Stimulated activated naive B cell treated with anti-CD40 and anti-IgM and Interleukin-4, amounts not matched to agents 10 μg/mL and 1 μg/mL and 100 μg/mL, for 72 hours (primary cell): ENCODE measurements around the gene CCDC47.
A peak's percentile ranks its signal among the peaks of the same experiment; 100 is the strongest.

ENCODE experiments used
- ATAC-seq, 2 donors: fragments of 150-1000 bp; cut with Tn5 transposase; replicated peaks; 2 replicates each; pipeline ENCODE4 v1.10.0; 2021; ENCODE audit warnings: moderate library complexity in 1 of 2
- DNase-seq: peaks from one replicate; pipeline ENCODE4 v3.0.0; 2021
- H3K27ac Mint-ChIP-seq: one replicate; pipeline ENCODE4 v1.8.0; 2022; ENCODE audit warnings: mild to moderate bottlenecking, mixed read lengths
- H3K27me3 Mint-ChIP-seq, 2 donors: one replicate each; pipeline ENCODE4 v1.8.0; 2022; ENCODE audit warnings: mixed read lengths in 2 of 2
- H3K36me3 Mint-ChIP-seq, 2 donors: one replicate each; pipeline ENCODE4 v1.8.0; 2022; ENCODE audit warnings: mixed read lengths in 2 of 2, mild to moderate bottlenecking in 1 of 2
- H3K4me1 Mint-ChIP-seq, 2 donors: one replicate each; pipeline ENCODE4 v1.8.0; 2022; ENCODE audit warnings: mixed read lengths in 2 of 2, mild to moderate bottlenecking in 1 of 2
- H3K4me3 Mint-ChIP-seq, 2 donors: one replicate each; pipeline ENCODE4 v1.8.0; 2022; ENCODE audit warnings: mild to moderate bottlenecking in 2 of 2, mixed read lengths in 2 of 2, moderate library complexity in 1 of 2
- H3K9me3 Mint-ChIP-seq, 2 donors: one replicate each; pipeline ENCODE4 v1.8.0; 2022; ENCODE audit warnings: mixed read lengths in 2 of 2, mild to moderate bottlenecking in 1 of 2

Gene CCDC47

DNA sequence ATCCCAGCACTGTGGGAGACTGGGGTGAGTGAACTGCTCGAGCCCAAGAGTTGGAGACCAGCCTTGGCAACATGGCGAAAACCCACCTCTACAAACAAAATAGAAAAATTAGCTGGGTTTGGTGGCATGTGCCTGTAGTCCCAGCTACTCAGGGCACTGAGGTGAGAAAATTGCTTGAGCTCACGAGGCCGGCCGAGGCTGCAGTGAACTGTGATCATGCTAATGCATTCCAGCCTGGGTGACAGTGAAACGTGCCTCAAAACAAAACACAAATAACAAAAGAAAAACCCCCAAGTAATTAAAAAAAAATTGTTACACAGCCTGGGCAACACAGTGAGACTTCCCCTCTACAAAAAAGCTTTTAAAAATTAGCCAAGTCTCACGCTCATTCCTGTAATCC lies 5.0 kb downstream of the CCDC47 start:
- peak overlapping the region; percentile 31 for H3K27ac Mint-ChIP-seq
- no peak for ATAC-seq

GRCh38 chr17:63766754-63767153 lies 6.6 kb downstream of the CCDC47 start:
- DNase-seq: no peak
- Mint-ChIP-seq H3K27me3 (no peaks in the 10 kb centered on the region), H3K4me3 (no peak overlapping the region), H3K36me3 (peaks cover 10 to 35% of the 10 kb centered on the region in 2 donors), H3K27ac (no peak overlapping the region), H3K9me3 (no peaks in the 10 kb centered on the region), H3K4me1 (peaks cover 16 to 42% of the 10 kb centered on the region in 2 donors)
- no peak for ATAC-seq

More for the DNA sequence above, 5.0 kb downstream of the CCDC47 start:
- no peak overlapping the region for H3K4me3 Mint-ChIP-seq
- H3K9me3 Mint-ChIP-seq: no peaks in the 10 kb centered on the region
- H3K36me3 Mint-ChIP-seq: peaks cover 14 to 34% of the 10 kb centered on the region in 2 donors
- DNase-seq: no peak
- no peaks in the 10 kb centered on the region for H3K27me3 Mint-ChIP-seq
- peaks cover 14 to 46% of the 10 kb centered on the region in 2 donors for H3K4me1 Mint-ChIP-seq

DNA sequence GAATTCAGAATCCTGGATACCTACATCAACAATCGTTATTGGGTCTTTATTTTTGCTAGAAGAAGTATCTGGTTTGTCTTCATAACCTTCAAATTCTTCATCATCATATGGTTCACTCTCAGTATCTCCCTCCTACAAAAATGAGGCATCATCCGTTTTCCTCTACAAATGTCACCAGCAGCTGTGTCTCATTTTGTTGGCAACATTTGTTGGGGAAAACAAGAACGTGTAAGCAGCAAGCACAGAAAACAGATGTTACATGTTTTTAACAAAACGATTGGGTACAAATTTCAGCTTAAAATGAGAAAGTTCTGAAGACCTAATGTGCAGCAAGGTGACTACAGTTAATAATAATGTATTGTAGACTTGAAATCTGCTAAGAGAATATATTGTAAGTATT lies 8.7 kb downstream of the CCDC47 start:
- Mint-ChIP-seq H3K4me1 (peaks cover 14 to 42% of the 10 kb centered on the region in 2 donors), H3K27me3 (no peaks in the 10 kb centered on the region), H3K27ac (no peak overlapping the region), H3K36me3 (peaks cover 14 to 46% of the 10 kb centered on the region in 2 donors), H3K9me3 (no peaks in the 10 kb centered on the region), H3K4me3 (no peak overlapping the region)
- DNase-seq: no peak
- ATAC-seq: no peak

DNA sequence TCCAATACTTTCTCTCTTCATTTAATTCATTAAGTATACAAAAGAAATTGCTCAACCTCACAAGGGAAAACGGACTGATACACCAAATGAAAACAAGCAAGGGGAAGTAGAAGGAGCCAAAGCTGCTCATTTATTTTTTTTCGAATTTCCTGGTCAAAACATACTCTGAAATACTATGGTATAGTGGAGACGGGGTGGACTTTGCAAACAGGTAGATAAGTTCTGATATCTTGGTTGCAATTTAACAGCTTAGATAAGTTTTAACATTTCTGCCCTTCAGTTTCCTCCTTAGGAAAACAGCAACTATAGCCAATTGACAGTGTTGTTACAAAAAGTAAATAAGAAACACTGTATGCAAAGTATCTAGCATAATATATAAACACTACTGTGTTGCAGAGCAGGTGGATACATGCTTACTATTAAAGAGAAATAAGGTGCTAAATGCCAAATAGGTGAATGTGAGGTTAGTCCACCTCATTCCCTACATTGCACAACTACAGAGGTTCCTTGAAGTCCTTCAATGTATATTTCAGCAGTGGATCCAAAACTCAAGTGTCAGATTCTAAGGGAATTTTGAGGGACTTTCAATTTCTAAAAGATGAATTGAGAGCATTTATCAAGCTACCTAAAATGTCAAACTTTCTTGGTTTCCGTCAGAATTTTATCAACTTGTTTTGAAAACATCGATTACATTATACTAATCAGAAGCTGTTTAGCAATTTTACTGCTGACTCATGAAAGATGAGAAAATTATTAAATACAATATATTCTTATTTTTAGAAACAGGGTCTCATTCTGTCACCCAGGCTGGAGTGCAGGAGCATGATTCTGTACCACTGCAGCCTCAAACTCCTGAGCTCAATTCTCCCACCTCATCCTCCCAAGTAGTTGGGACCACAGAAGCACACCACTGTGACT lies 11.0 kb downstream of the CCDC47 start:
- H3K4me1 Mint-ChIP-seq: peaks cover 10 to 31% of the 10 kb centered on the region in 2 donors
- no peak for ATAC-seq
- H3K36me3 Mint-ChIP-seq: peaks cover 21 to 46% of the 10 kb centered on the region in 2 donors
- H3K9me3 Mint-ChIP-seq: no peaks in the 10 kb centered on the region
- DNase-seq: no peak
- H3K27me3 Mint-ChIP-seq: no peaks in the 10 kb centered on the region
- H3K4me3 Mint-ChIP-seq: no peak overlapping the region
- peak overlapping the region; percentile 7 for H3K27ac Mint-ChIP-seq

DNA sequence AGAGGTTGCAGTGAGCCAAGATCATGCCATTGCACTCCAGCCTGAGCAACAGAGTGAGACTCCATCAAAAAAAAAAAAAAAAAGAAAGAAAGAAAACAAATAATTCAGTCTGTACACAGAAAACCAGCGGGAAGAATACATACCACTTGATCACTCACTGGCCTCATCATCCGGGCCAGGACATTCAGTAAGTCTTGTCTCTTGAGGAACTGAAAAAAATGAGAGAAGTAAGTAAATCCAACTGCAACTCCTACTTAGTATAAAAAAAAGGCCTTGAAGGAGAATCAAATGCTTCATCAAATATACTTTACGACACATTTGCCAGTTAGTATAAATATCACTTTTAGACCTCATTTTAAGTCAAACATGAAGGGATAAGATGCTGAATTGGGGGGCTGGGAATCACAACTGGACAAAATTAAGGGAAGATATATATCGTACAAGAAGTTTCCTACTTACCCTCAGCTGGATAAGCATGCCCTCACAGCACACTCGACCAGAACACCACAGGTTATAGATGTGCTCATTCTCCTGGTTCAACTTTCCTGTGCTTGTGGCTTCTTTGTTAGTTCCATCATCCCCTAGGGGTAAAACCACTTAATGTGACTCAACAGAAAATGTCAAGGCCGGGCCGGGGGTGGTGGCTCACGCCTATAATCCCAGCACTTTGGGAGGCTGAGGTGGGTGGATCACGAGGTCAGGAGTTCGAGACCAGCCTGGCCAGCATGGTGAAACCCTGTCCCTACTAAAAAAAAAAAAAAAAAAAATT lies 12.4 kb downstream of the CCDC47 start:
- DNase-seq (no peak), ATAC-seq (peak; percentile 93)
- H3K27ac Mint-ChIP-seq: peak overlapping the region; percentile 80
- no peaks in the 10 kb centered on the region for H3K9me3 Mint-ChIP-seq
- H3K4me1 Mint-ChIP-seq: peaks cover 9 to 29% of the 10 kb centered on the region in 2 donors
- H3K27me3 Mint-ChIP-seq: no peaks in the 10 kb centered on the region
- peak overlapping the region in 1 of 2 donors; percentile 15 for H3K4me3 Mint-ChIP-seq
- peaks cover 29 to 55% of the 10 kb centered on the region in 2 donors for H3K36me3 Mint-ChIP-seq

GRCh38 chr17:63758428-63758827 lies 15.0 kb downstream of the CCDC47 start:
- Mint-ChIP-seq H3K36me3 (peaks cover 34 to 53% of the 10 kb centered on the region in 2 donors), H3K9me3 (no peaks in the 10 kb centered on the region), H3K4me3 (no peak overlapping the region), H3K27me3 (no peaks in the 10 kb centered on the region), H3K27ac (no peak overlapping the region), H3K4me1 (peaks cover 7 to 25% of the 10 kb centered on the region in 2 donors)
- ATAC-seq (no peak), DNase-seq (no peak)

DNA sequence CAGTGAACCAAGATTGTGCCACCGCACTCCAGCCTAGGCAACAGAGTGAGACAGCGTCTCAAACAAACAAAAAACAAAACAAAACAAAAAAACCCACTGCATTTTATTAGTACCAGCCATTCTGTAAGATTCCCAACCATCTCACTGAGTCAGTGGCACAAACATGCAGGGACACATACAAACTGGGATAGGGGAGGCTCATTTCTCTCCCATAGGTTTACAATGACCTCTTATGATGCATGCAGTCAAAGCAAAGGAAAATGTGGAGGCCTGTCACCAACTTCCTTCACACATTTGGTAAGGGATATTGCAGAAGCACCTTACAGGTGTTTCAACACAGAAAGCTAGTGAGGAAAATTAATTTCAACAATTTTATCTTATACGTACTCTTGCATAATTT lies 19.4 kb downstream of the CCDC47 start:
- DNase-seq (no peak), ATAC-seq (no peak)
- peaks cover 44 to 51% of the 10 kb centered on the region in 2 donors for H3K36me3 Mint-ChIP-seq
- no peaks in the 10 kb centered on the region for H3K9me3 Mint-ChIP-seq
- peaks cover 4 to 18% of the 10 kb centered on the region in 2 donors for H3K4me1 Mint-ChIP-seq
- no peak overlapping the region for H3K4me3 Mint-ChIP-seq
- H3K27me3 Mint-ChIP-seq: no peaks in the 10 kb centered on the region
- H3K27ac Mint-ChIP-seq: no peak overlapping the region

GRCh38 chr17:63753215-63753614 lies 20.2 kb downstream of the CCDC47 start:
- no peak for DNase-seq

DNA sequence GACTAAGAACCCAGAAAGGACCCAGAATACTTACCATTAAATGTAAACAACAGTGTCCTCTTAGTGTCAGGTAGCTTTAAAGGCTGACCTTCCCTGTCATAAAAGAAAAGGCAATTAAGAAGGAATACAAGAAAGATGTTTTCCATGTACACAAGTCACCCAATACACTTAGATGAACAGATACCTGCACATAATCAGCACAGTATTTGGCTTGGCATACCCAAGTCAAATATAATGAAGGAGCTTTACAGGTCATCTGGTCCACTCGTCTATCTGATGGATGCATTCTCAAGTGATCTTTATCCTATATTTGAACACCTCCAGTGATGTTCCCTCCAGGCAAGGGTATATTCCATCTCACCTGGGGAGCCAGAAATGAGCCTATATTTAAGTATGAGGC lies 20.7 kb downstream of the CCDC47 start:
- H3K27me3 Mint-ChIP-seq: no peaks in the 10 kb centered on the region
- H3K9me3 Mint-ChIP-seq: no peaks in the 10 kb centered on the region
- peaks cover 4 to 13% of the 10 kb centered on the region in 2 donors for H3K4me1 Mint-ChIP-seq
- ATAC-seq (no peak), DNase-seq (no peak)
- H3K36me3 Mint-ChIP-seq: peaks cover 42 to 49% of the 10 kb centered on the region in 2 donors
- no peak overlapping the region for H3K27ac Mint-ChIP-seq
- no peak overlapping the region for H3K4me3 Mint-ChIP-seq

More at GRCh38 chr17:63753215-63753614, 20.2 kb downstream of the CCDC47 start:
- Mint-ChIP-seq H3K27me3 (no peaks in the 10 kb centered on the region), H3K27ac (no peak overlapping the region), H3K36me3 (peaks cover 47 to 51% of the 10 kb centered on the region in 2 donors), H3K4me3 (no peak overlapping the region), H3K9me3 (no peaks in the 10 kb centered on the region), H3K4me1 (peaks cover 4 to 18% of the 10 kb centered on the region in 2 donors)
- ATAC-seq: no peak

DNA sequence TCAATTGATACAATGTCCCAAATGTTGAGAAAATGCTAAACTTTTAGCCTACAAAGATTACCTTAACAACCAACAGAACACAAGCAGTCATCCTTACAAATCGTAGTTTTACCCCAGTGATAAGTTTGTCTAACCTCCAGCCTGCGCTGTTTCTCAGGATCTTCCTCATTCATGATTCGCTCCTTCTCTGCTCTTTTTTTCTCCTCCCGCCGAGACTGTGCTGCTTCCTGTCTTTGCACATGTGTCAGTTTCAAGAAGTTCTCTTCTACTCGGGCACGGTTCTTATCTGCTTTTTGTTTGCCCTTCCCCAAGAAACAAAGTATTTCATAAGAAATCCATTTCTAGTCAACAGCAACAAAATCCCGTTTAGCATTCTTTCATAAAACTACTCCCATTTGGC lies 21.6 kb downstream of the CCDC47 start:
- peaks cover 4 to 13% of the 10 kb centered on the region in 2 donors for H3K4me1 Mint-ChIP-seq
- H3K9me3 Mint-ChIP-seq: no peaks in the 10 kb centered on the region
- ATAC-seq: peak in 1 of 2 donors; percentile 64
- no peak for DNase-seq
- peaks cover 38 to 51% of the 10 kb centered on the region in 2 donors for H3K36me3 Mint-ChIP-seq
- peak overlapping the region; percentile 28 for H3K27ac Mint-ChIP-seq
- H3K4me3 Mint-ChIP-seq: peak overlapping the region; percentile 9 to 31
- H3K27me3 Mint-ChIP-seq: no peaks in the 10 kb centered on the region

DNA sequence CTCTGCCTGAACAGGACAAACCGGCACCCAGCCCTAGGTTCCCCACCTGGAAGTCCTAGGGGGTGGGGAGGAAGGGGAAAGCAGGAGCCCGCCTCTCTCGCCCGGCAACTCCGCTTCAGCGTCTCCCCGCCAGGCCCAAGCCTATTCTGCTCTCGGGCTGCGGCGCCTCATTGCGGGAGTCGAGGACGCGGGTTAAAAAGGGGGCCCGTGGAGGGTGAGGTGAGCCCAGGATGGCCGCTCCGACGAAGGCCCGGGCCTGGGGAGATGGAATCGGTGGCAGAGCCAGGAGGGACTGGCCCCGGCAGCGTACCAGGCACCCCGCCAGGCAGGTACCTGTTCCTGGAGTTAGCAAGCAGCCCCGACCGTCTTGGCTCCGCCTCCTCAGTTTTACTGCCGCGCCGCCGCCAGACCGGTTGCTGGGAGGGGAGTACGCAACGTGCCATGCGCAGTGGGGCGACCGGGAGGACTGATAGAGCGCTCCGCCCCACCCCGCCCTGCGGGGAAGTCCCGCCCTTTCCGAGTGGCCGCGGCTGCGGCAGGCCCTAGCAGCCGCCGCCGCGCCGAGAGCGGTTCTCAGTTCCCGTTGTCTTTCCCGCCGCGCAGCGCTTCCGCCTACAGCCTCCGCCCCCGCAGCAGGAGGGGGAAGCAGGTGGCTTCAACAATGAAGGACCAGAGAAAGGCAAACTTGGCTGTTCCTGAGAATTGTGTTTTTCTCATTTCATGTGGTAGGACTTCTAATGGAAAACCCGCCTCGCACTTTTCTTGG lies 31.8 kb downstream of the CCDC47 start, which contains the start of gene STRADA:
STRADA (minus strand) TSS at position 392 of the 766 bp plus-strand sequence. CDS start 13,430 bp downstream, outside the sequence.
- Mint-ChIP-seq H3K36me3 (peaks cover 11 to 26% of the 10 kb centered on the region in 2 donors), H3K9me3 (no peaks in the 10 kb centered on the region), H3K4me3 (peak within 1 kb of the TSS; percentile 94 to 99), H3K27me3 (no peaks in the 10 kb centered on the region), H3K4me1 (peaks cover 14 to 39% of the 10 kb centered on the region in 2 donors), H3K27ac (peak within 1 kb of the TSS; percentile 97)
- DNase-seq: peak; percentile 99
- ATAC-seq: peak; percentile 89 to 92

DNA sequence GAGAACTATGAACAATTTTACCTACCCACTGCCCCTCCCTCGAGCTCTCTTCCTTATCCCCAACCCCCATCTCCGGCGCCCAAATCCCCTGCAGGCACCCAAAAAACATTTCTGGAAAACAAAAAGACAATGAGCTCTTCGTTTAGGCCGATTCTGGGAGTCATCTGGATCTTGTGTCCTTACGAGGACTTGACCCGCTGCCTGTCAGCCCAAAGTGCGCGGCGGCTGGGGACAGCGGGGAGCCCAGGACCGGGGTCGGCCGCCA lies 32.3 kb downstream of the CCDC47 start:
- ATAC-seq: peak; percentile 22 to 24
- H3K36me3 Mint-ChIP-seq: peaks cover 11 to 24% of the 10 kb centered on the region in 2 donors
- H3K9me3 Mint-ChIP-seq: no peaks in the 10 kb centered on the region
- peak overlapping the region; percentile 97 for H3K27ac Mint-ChIP-seq
- DNase-seq: no peak
- H3K4me1 Mint-ChIP-seq: peaks cover 14 to 39% of the 10 kb centered on the region in 2 donors
- no peaks in the 10 kb centered on the region for H3K27me3 Mint-ChIP-seq
- H3K4me3 Mint-ChIP-seq: peak overlapping the region; percentile 94 to 99

DNA sequence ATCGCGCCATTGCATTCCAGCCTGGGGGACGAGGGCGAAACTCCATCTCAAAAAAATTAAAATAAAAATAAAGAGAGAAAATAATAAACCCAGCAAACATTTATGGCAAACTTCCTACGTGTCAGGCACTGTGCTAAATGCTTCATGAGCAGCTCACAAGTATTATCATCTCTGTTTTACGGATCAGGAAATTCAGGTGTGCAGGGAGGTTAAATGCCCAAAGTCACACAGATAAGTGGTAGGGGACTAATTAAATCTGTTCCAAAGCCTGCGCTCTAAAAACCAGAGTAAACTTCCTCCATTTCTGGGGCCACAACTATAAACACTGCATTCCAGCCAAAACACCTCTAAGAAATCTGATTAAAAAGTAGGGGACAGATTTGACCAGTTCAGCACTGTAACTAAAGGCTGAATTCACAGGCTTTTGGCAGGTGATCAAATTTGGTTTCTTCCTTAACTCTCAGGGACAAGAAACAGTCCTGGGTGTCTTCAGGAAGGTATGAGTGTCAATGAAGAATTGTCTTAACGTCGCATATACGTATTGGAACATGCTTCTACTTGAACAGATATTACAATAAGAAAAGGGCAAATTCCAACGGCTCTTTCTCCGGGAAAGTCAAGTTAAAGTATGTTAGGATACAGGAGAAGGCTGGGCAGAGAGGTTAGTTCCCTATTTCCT lies 32.8 kb downstream of the CCDC47 start:
- Mint-ChIP-seq H3K36me3 (peaks cover 9 to 19% of the 10 kb centered on the region in 2 donors), H3K4me1 (peaks cover 14 to 39% of the 10 kb centered on the region in 2 donors), H3K9me3 (no peaks in the 10 kb centered on the region), H3K27me3 (no peaks in the 10 kb centered on the region), H3K27ac (peak overlapping the region; percentile 97), H3K4me3 (peak overlapping the region; percentile 94 to 99)
- no peak for ATAC-seq
- DNase-seq: no peak
